GM12873 (cell line): ENCODE data around the gene ERO1A.

Experiments used
- TF ChIP-seq, protein P1 (sequence below): IDR thresholded peaks from 2 replicates; pipeline ENCODE4 v1.5.1; 2012; ENCODE audit warnings: low read depth, mild to moderate bottlenecking, moderate library complexity, low read length, control low read depth; ENCODE audit not compliant: insufficient read depth; ENCODE audit errors: missing control alignments

The ERO1A gene

DNA sequence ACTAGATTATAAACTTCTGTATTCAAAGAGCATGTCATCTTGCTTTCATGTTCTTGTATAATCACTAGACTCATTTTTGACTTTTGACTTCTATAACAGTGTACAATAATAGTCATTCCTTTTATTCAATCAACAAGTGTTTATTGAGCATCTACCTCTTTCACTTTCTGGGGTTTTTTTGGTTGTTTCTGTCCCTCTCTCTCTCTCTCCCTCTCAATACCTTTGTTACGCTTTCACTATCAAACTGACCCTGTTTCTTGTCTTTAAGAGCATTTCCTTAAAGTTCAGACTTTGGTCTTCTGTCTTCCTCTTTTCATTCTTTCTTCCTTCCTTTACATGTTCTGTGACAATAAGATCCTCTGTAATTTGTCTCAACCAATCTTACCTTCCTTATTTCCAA is 93.2 kb downstream of the ERO1A start:
- TF ChIP-seq, protein P1, sequence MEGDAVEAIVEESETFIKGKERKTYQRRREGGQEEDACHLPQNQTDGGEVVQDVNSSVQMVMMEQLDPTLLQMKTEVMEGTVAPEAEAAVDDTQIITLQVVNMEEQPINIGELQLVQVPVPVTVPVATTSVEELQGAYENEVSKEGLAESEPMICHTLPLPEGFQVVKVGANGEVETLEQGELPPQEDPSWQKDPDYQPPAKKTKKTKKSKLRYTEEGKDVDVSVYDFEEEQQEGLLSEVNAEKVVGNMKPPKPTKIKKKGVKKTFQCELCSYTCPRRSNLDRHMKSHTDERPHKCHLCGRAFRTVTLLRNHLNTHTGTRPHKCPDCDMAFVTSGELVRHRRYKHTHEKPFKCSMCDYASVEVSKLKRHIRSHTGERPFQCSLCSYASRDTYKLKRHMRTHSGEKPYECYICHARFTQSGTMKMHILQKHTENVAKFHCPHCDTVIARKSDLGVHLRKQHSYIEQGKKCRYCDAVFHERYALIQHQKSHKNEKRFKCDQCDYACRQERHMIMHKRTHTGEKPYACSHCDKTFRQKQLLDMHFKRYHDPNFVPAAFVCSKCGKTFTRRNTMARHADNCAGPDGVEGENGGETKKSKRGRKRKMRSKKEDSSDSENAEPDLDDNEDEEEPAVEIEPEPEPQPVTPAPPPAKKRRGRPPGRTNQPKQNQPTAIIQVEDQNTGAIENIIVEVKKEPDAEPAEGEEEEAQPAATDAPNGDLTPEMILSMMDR: no peak

DNA sequence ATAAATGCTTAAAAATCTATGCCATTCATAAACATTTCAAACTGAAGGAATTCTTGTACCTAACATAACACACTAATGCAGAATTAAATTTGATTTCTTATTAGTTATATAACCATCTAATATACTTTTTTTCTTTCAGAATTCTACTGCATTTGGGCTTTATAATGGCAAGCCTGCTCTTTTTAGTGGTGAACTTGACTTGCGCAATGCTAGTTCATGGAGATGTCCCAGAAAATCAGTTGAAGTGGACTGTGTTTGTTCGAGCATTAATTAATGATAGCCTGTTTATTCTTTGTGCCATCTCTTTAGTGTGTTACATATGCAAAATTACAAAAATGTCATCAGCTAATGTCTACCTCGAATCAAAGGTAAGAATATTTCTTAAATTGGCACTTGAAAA is 95.4 kb downstream of the ERO1A start:
- TF ChIP-seq, protein P1: no peak

DNA sequence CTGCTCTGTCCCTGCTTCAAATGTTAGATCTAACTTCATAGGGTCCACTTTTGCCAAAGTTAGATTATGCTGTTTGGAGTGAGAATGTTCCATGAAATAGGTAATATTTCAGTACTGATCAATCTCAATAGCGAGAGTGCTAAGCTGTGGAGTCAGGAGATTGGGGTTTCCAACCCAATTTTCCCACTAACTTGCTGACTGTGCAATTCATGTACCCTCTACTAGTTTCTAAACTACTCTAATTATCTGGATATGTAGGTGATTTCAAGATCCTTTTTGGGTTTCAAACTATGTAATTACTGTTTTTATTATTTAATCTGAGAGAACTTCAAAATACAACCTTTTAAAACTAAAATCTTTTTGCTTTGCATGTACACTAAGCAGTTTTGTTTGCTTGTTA is 96.8 kb downstream of the ERO1A start:
- TF ChIP-seq, protein P1: no peak

DNA sequence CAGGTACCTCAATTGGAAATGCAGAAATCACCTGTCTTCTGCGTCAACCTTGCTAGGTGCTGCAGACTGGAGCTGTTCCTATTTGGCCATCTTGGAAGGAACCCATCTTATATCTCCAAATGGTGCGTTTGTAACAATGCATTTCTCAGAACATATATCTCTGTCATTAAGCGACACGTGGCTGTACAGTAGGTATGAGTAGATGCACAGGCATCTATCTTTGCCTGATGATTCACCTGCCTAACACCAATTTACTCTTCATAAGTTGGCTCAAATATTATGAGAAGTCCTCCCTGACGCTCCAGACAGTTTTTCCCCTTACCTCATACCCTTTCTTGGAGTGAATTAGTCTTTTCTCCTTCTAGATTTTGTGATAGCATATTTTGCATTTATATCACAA is 98.5 kb downstream of the ERO1A start:
- TF ChIP-seq, protein P1: no peak

DNA sequence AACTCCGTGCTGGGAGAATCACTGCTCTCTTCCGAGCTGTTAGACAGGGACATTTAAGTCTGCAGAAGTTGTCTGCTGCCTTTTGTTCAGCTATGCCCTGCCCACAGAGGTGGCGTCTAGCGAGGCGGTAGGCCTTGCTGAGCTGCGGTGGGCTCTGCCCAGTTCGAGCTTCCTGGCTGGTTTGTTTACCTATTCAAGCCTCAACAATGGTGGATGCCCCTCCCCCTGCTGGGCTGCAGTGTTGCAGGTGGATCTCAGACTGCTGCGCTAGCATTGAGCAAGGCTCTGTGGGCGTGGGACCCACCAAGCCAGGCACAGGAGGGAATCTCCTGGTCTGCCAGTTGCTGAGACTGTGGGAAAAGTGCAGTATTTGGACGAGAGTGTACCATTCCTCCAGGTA is 99.0 kb downstream of the ERO1A start:
- TF ChIP-seq, protein P1: no peak

DNA sequence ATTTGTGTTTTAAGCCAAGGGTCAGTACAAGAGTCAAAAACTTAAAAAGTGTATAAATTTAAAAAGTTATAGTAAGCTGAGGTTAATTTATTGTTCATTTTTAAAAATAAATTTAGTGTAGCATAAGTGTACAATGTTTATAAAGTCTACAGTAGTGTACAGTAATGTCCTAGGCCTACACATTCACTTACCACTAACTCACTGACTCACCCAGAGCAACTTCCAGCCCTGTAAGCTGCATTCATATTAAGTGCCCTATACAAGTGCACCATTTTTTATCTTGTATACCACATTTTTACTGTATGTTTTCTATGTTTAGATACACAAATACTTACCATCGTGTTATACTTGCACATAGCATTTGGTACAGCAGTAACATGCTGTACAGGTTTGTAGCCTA is 105.0 kb downstream of the ERO1A start:
- TF ChIP-seq, protein P1: no peak
